CD4-positive, alpha-beta T cell treated with Interleukin-21 for 1 hour (primary cell): Measurements from ENCODE around the gene TLCD1.

Experiments
- DNase-seq: peaks from one replicate; pipeline ENCODE4 v3.0.0-alpha.2; 2020

The TLCD1 gene

GRCh38 chr17:28675490-28675889 lies 50.5 kb downstream of the TLCD1 start:
- no peak for DNase-seq
